Thyroid gland (tissue), 4 donors: Measurements from ENCODE around the gene RUNX2. TPM values are rescaled to one million over a fixed set of nuclear protein-coding genes. Genes with fewer than 3 reads are reported as not detected.

Experiments used
- DNase-seq, 2 donors: peaks; one replicate each; pipeline ENCODE4 v3.0.0-alpha.2; 2019
- H3K27ac ChIP-seq, 3 donors: fragments of 200-600 bp; sonication (generic); 1 replicate in 2 of 3; 2 replicates in 1 of 3; pipeline ENCODE4 v1.5.1; 2016 to 2019; ENCODE audit warnings: mild to moderate bottlenecking in 1 of 3, moderate library complexity in 1 of 3
- H3K27me3 ChIP-seq: fragments of 200-600 bp; sonication (generic); one replicate; pipeline ENCODE4 v1.5.1; 2019
- H3K36me3 ChIP-seq, 2 donors: fragments of 200-600 bp; sonication (generic); one replicate each; pipeline ENCODE4 v1.5.1; 2016 to 2019
- H3K4me1 ChIP-seq, 2 donors: fragments of 200-600 bp; sonication (generic); one replicate each; pipeline ENCODE4 v1.5.1; 2017 to 2019
- H3K4me3 ChIP-seq, 3 donors: fragments of 200-600 bp; sonication (generic); replicated peaks in 1 of 3; 1 replicate in 2 of 3; 2 replicates in 1 of 3; pipeline ENCODE4 v1.5.1; 2016; ENCODE audit warnings: mild to moderate bottlenecking in 1 of 3
- H3K9me3 ChIP-seq: fragments of 200-600 bp; sonication (generic); one replicate; pipeline ENCODE4 v1.5.1; 2017
- POLR2A ChIP-seq, 2 donors: fragments of 450-650 bp; IDR thresholded peaks; one replicate each; pipeline ENCODE4 v1.6.1; 2017; ENCODE audit warnings: antibody characterized with exemption in 2 of 2, mild to moderate bottlenecking in 2 of 2, moderate library complexity in 1 of 2
- WGBS, 2 donors: methylation state at CpG; one replicate each; pipeline ENCODE4 v1.1.5; 2017; 5-methylcytosine and 5-hydroxymethylcytosine counted together
- intact Hi-C: fragments of 100-400 bp; cut with DNase I; formaldehyde crosslinking; loops from one replicate; pipeline ENCODE4 v1.15.1; 2023
- total RNA-seq, 4 donors: library from RNA; depleted of rRNA; stranded (reverse); fragments of >200 nt; gene quantifications; one replicate each; pipeline ENCODE4 v1.2.3, GENCODE V29; 2016
- TF ChIP-seq, protein P1 (sequence below), 6 experiments: fragments of 200-600 bp in 3 of 6; fragments of 450-650 bp in 3 of 6; sonication (generic) in 3 of 6; IDR thresholded peaks; one replicate each; pipeline ENCODE4 v1.5.1; 2016 to 2019; ENCODE audit warnings: antibody characterized with exemption in 6 of 6, mild to moderate bottlenecking in 2 of 6, inconsistent platforms in 1 of 6, moderate library complexity in 1 of 6

Gene RUNX2
- total RNA-seq, 4 donors from 2014 or later = 1.6 to 4.2 (median 2.7) TPM

DNA sequence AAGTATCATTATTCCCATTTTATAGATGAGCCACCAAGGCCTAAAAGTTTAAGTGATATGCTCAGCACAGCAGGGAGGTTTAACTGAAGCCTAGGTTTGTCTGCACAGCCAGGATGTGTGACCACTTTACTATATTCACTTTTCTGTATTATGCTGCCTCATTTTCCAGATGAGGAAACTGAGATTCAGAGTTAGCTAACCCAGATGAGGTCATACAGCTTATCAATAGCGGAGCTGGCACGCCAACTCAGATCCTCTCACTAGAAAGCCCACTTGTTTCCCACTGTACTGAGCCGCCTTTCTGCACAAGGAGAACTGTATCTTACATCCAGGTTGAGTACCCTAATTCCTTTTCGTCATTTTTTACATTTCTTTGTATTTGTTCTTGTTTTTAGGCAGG lies 181.3 kb downstream of the RUNX2 start:
- Histone ChIP-seq H3K36me3 (no peaks in the 10 kb centered on the region), H3K4me3 (no peak overlapping the region), H3K27me3 (no peaks in the 10 kb centered on the region), H3K9me3 (no peaks in the 10 kb centered on the region), H3K27ac (no peak overlapping the region), H3K4me1 (peaks cover 0 to 7% of the 10 kb centered on the region in 2 donors)
- DNase-seq = no peak
- WGBS, 2 donors = 93 to 95% methylated on average over 4 of the region's 4 CpGs
- TF ChIP-seq POLR2A (IDR thresholded peaks at IDR 0.05) = no peak
- TF ChIP-seq, protein P1, sequence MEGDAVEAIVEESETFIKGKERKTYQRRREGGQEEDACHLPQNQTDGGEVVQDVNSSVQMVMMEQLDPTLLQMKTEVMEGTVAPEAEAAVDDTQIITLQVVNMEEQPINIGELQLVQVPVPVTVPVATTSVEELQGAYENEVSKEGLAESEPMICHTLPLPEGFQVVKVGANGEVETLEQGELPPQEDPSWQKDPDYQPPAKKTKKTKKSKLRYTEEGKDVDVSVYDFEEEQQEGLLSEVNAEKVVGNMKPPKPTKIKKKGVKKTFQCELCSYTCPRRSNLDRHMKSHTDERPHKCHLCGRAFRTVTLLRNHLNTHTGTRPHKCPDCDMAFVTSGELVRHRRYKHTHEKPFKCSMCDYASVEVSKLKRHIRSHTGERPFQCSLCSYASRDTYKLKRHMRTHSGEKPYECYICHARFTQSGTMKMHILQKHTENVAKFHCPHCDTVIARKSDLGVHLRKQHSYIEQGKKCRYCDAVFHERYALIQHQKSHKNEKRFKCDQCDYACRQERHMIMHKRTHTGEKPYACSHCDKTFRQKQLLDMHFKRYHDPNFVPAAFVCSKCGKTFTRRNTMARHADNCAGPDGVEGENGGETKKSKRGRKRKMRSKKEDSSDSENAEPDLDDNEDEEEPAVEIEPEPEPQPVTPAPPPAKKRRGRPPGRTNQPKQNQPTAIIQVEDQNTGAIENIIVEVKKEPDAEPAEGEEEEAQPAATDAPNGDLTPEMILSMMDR (IDR thresholded peaks at IDR 0.05) = no peak
- intact Hi-C loops = no loop called here

DNA sequence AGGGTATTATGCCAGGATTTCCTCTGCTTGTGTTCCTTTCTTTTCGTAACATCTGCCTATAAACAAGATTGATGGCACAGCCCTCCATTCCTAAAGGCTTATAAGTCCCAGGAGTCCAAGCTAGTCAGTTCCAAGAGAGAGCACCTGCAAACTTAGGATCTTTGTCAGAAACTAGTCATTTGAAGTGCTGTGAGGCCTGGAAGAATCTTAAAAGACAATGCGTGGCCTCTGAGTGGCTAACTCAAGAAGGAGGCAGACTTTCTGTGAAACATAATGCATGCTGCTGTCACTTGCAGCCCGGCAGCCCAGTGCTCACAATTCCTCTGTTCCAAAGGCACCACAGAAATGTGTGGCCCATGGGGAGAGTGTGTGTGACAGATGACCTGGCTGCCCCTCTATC lies 184.6 kb downstream of the RUNX2 start:
- H3K9me3 ChIP-seq = no peaks in the 10 kb centered on the region
- TF ChIP-seq POLR2A (IDR thresholded peaks at IDR 0.05) = no peak
- TF ChIP-seq, protein P1 (IDR thresholded peaks at IDR 0.05) = no peak
- no peak overlapping the region for H3K27ac ChIP-seq
- DNase-seq = no peak
- H3K4me1 ChIP-seq = no peaks in the 10 kb centered on the region
- H3K27me3 ChIP-seq = no peaks in the 10 kb centered on the region
- 86 to 94% methylated on average over 3 of the region's 3 CpGs for WGBS, 2 donors
- intact Hi-C loops = no loop called here
- H3K4me3 ChIP-seq = no peak overlapping the region
- H3K36me3 ChIP-seq = no peaks in the 10 kb centered on the region

DNA sequence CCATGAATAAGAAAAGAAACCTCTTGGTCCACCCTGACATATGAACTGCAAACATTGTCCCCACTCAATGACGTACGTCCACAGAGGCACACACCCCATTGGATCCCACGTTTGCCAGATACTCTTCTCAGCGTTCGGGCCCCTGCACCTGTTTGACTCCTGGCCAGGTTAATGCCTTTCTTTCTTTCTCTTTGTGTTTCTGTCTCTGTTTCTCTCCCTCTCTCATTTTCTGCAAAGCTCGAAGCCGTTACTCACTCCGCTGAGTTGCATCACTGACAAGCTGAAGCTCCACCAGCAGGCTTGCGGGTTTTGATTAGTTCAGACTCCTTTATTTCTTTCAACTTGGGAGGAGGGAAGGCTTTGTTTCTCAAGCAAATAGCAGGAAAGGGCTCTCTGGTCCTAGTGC lies 185.1 kb downstream of the RUNX2 start:
- TF ChIP-seq, protein P1 (IDR thresholded peaks at IDR 0.05) = no peak
- TF ChIP-seq POLR2A (IDR thresholded peaks at IDR 0.05) = no peak
- intact Hi-C loops = no loop called here
- WGBS, 2 donors = 87% methylated on average over 9 of the region's 9 CpGs
- Histone ChIP-seq H3K27me3 (no peaks in the 10 kb centered on the region), H3K36me3 (no peaks in the 10 kb centered on the region), H3K4me1 (no peaks in the 10 kb centered on the region), H3K4me3 (no peak overlapping the region), H3K9me3 (no peaks in the 10 kb centered on the region), H3K27ac (no peak overlapping the region)
- DNase-seq = no peak

DNA sequence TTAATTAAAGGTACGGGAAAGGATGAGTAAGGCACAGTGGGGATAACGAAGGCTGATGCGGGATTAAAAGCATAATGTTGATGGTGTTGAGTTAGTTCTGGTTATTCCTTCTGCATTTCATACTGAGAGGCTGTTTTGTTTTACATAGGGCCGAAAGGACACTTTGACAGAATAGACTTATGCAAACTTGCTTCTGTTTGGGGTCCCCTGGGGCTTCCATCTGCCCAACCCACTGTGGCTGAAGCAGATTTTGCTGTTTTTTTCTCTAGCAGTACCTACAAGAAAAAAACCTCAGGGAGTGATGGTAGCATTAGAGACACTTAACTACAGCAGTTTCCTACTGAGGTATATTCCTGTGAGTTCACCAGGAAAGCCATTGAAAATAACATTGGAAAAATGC lies 185.7 kb downstream of the RUNX2 start:
- no peak overlapping the region for H3K27ac ChIP-seq
- H3K36me3 ChIP-seq = no peaks in the 10 kb centered on the region
- H3K4me3 ChIP-seq = no peak overlapping the region
- intact Hi-C loops = no loop called here
- H3K27me3 ChIP-seq = no peaks in the 10 kb centered on the region
- WGBS, 2 donors = 95 to 96% methylated on average over 4 of the region's 4 CpGs
- DNase-seq = no peak
- TF ChIP-seq, protein P1 (IDR thresholded peaks at IDR 0.05) = no peak
- TF ChIP-seq POLR2A (IDR thresholded peaks at IDR 0.05) = no peak
- H3K4me1 ChIP-seq = no peaks in the 10 kb centered on the region
- H3K9me3 ChIP-seq = no peaks in the 10 kb centered on the region

DNA sequence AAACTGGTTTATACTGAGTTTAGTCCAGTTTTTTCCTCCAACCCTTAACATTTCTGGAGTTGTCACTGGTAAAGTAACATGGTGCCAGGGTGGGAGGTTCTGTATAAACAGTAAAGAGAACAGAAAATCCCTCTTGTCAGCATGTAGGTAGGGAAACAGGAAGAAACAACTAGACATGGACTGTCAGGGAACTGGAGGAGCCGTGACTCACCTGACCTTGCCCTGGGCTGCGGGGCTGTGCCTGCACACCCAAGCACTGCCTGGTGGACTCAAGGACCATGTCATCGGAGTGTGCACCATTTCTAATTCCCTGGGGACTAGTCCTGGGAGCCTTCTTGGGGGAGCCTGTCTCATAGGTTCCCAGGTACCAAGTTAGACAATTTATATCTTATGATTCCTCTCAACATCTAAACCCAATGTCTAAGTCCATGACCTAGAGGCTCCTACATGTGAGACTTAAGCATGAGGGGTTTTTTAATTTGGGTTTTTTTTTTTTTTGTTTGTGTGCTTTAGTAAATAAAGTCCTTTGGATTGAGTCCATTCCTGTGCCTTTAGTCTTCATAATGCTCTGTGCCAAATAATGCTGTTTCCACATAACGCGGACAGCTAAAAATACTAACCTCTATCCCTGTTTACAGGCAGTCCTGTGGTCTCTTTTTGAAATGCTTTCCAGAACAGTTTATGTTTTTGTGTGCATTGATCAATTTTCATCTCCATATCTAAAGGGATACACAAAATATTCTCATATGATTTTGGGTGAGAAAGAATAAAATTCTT lies 186.5 kb downstream of the RUNX2 start:
- intact Hi-C loops = no loop called here
- H3K4me1 ChIP-seq = no peaks in the 10 kb centered on the region
- no peaks in the 10 kb centered on the region for H3K9me3 ChIP-seq
- no peak for TF ChIP-seq POLR2A (IDR thresholded peaks at IDR 0.05)
- TF ChIP-seq, protein P1 (IDR thresholded peaks at IDR 0.05) = no peak
- WGBS, 2 donors = 79 to 94% methylated on average over 5 of the region's 5 CpGs
- H3K4me3 ChIP-seq = no peak overlapping the region
- no peak overlapping the region for H3K27ac ChIP-seq
- no peaks in the 10 kb centered on the region for H3K36me3 ChIP-seq
- no peak for DNase-seq
- H3K27me3 ChIP-seq = no peaks in the 10 kb centered on the region
